G401 (cell line): ENCODE measurements around the gene IPO7. TPM values are rescaled to one million over a fixed set of nuclear protein-coding genes. Genes with fewer than 3 reads are reported as not detected.

Experiments used
- DNase-seq: peaks from one replicate; pipeline ENCODE4 v3.0.0-alpha.2; 2015; ENCODE audit warnings: low spot score
- in situ Hi-C: cut with HindIII; loops from 2 replicates; pipeline ENCODE4 v1.10.0; 2016; ENCODE audit warnings: low sequenced_read_pairs, mixed read lengths
- total RNA-seq: library from RNA; depleted of rRNA; stranded (reverse); fragments of >200 nt; shearing (Covaris generic); gene quantifications from 2 replicates; pipeline ENCODE4 v1.2.3, GENCODE V29; 2014; rRNA removed

Gene IPO7
- total RNA-seq, 1 experiment from 2014 or later, result 272 TPM

DNA sequence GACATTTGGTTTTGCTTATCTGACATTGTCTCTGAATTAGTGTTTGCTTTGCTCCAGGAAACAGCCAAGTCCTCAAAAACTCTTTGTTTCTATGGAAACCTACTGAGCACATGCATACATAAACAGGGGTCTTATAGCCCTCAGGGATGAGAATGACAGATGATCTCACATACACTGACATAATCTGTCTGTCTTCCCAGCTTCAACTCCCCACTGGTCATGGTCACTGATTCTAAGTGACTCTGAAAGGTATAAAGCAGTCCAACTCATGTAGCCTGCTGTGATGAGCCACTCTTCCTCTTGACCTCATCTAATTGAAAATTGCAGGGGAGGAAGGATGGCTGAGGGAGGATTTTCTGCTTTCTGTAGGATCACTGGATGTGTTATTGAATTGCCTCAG, 89.0 kb downstream of the IPO7 start:
- in situ Hi-C loops, result no loop called here
- DNase-seq, result no peak

DNA sequence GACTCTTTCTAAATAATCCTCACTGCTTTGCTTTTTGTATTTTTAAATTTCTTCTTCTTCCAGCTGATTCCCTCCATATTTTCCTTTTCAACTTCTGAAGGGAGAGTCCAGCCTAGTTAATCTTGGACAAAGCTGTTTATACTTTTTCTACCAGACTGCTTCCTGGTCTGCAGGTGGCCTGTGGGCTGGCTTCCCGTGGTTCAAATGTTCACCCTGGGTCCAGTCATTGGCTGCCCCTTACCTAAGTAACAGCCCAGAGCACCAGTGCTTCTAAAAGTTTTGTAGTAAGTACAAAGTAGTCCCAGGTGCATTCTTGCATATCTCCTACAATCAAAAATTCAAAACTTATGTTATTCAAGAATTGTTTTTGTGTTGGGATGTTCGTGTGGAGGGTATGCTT, 95.4 kb downstream of the IPO7 start:
- DNase-seq, result no peak
- in situ Hi-C loops, result no loop called here

DNA sequence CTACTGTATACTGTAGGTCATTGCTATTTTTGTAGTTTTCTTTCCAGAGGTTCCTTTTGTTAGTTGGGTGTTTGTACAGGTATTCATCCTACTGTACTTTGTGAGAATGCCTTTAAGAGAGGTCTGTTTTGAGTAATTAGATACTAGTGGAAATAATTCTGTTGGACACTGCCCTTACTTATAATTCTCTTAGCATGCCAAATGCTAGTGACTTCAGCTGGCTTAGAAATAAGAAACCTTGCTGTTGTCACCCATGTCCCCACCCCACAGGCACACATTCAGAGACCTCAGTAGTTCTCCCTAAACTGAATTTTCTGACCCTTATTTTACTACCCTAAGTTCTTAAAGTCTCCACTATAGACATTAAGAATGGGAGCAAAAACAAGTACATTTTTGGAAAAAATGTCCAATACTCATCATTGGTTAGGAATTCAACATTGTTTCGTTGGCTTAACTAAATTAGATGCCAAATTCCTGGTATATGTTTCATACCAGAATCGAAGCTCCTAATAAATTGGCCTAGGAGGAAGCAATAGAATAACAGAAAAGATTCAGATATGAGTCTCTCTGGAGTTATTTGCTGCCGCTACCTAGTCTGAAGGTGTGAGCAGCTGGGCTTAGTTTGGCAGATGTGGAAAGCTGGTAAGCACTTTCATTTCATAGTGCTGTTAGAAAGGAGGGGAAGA, 104.8 kb downstream of the IPO7 start:
- DNase-seq, result no peak
- in situ Hi-C loops, result no loop called here

DNA sequence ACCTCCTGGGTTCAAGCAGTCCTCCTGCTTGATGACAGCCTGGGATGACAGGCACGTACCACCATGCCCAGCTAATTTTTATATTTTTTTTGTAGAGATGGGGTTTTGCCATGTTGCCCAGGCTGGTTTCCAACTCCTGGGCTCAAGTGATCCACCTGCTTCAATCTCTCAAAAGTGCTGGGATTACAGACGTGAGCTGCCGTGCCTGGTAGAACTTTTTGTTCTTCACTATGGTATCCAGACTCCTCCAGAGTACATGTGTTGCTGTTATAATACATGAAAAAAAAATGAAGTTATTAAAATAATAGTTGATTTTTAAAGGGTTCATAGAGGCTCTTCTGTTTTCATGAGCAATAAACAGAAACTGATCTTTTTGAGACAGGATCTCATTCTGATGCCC, 105.9 kb downstream of the IPO7 start:
- in situ Hi-C loops, result no loop called here
- DNase-seq, result no peak

DNA sequence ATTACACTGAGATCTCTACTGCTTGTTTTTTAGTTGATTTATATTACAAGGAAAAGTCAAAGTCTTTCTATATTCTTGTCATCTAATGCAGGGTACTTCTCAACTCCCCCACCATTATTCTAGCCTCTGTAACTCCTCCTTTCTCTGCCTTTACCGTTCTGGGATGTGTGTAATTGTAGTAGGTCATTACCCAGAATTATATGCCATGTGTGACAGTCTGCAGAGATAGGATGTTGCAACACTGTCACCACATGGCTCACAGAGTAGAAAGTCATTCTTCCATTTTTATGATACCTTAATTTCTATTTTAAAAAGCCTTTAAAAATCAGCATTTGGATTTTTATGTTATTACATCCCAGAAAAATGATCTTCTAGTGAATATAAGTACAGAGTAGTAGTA, 109.0 kb downstream of the IPO7 start:
- no peak for DNase-seq
- in situ Hi-C loops, result no loop called here

DNA sequence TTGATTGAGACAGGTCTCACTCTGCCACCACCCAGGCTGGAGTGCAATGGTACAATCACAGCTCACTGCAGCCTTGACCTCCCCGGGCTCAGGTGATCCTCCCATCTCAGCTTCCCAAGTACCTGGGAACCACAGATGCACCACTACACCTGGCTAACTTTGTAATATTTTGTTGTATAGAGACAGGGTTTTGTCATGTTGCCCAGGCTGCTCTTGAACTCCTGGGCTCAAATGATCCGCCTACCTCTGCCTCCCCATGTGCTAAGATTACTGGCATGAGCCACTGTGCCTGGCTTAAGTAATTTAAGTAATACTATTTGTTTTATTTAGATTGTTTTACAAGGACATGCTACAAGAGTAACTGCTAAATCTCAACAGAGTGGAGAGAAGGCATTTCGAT, 109.9 kb downstream of the IPO7 start:
- in situ Hi-C loops, result no loop called here
- DNase-seq, result no peak

DNA sequence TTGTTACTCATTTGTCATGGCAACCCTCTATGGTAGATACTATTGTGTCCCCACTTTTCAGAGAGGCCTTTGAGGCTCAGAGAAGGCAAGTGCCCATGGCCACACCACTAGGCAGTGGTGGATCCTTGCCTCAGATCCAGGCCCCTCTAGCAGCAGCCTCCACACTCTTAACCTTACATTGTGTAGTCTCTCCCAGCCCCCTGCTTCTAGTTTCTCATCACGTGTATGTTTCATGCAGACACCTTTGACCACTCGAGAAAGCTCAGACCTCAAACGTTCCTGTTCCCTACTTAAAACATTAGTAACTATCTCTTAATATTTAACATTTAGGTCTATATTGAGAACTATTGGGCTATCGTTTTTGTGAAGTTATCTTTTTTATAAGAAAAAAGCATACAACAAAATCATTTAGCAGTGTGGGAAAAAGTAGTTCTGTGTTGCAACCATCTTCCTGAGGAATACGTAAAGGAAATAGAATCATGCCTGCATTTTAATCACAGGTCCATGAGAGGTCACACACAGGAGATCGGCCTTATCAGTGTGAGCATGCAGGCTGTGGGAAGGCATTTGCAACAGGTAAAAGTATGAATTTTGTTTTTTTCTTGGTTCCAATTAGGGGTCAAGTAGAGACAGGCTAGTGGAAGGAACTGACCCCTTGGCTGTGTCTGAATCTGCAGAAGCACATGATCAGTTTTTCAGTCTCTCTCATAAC, 111.5 kb downstream of the IPO7 start:
- no peak for DNase-seq
- in situ Hi-C loops, result no loop called here

Other genes with a start within 250 kb of the IPO7 start
- 60.9 and 72.0 TPM in 2 replicates for gene DENND5A, start 119.3 kb upstream of the IPO7 start, total RNA-seq
- gene TMEM41B, start 70.1 kb upstream of the IPO7 start, total RNA-seq, result 66.2 and 82.8 TPM in 2 replicates
- gene ZNF143, start 76.4 kb downstream of the IPO7 start, total RNA-seq, result 4.7 and 24.5 TPM in 2 replicates
- gene WEE1, start 189.0 kb downstream of the IPO7 start, total RNA-seq, result 65.9 and 90.7 TPM in 2 replicates